ENCODE measurements around the gene GPR15LG. TPM values are rescaled to one million over a fixed set of nuclear protein-coding genes. Genes with fewer than 3 reads are reported as not detected.

The GPR15LG gene
- total RNA-seq, 1 donor from 2014 or later = 46.5 TPM

DNA sequence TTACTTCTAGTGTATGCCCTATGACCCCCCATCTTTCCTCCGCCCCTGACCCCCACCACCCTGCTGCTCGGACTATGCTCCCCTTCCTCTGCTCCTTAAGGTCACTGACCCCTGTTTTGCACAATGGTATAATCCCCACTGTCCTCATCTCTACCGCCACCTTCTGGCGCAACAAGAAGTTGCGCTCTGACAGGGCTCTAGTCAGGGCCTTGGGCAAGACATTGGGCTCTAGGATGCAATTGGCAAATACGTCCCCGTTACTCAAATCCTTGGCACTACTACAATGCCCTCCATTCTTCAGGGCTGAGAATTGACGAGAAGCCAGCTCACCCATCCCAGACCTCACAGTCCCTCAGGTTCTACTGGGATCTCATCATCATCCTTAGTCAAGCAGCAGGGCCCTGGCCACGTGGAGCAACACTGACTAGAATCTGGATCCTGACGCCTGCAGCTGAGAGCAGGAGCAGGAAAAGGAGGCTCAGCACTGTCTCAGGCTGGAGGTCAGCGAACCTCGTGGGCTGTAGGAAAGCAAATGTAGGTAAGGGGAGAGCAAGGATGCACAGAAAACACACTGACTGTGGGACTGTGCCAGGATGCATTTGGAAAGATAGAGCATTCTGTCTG, 41.1 kb downstream of the GPR15LG start:
- DNase-seq (ENCODE audit: low read depth) = peak; percentile 7

DNA sequence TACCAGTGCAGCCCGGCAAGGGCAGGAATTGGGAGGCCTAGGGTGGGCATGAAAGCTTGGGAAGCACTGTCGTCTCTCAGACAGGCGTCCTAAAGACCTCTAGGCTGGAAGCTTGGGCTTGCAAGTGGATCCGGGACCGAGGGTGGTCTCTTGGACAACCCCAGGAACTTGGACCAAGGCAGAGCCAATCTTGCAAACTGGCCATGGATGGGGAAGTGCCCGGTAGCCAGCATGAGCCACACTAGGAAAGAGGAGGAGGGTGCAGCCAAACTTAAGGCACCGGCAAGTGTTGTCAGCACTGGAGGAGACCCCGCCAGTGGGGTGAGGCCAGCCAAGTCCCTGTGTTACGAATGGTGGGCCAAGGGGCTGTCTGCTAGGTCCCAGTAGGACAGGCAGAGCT, 43.2 kb downstream of the GPR15LG start:
- DNase-seq (ENCODE audit: low read depth) = no peak

DNA sequence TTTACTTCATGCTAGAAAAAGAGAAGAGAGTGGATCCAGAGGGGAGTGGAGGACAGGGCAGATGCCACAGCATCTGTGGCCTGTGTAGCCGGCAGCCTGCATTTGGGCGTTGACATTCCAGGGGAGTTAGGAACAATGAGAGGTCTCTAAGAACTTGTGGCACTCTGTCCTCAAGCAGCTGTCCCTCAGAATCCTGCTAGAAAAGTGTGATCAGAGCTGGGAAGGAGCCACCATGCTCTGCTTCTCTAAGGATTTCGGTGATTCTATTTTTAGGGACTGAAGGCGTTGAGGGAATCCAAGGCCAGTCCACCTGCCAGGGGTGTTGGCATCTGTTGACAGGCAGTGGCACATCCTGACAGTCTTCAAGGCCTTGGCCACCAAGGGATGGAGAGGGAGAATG, 44.1 kb downstream of the GPR15LG start:
- DNase-seq (ENCODE audit: low read depth) = no peak

DNA sequence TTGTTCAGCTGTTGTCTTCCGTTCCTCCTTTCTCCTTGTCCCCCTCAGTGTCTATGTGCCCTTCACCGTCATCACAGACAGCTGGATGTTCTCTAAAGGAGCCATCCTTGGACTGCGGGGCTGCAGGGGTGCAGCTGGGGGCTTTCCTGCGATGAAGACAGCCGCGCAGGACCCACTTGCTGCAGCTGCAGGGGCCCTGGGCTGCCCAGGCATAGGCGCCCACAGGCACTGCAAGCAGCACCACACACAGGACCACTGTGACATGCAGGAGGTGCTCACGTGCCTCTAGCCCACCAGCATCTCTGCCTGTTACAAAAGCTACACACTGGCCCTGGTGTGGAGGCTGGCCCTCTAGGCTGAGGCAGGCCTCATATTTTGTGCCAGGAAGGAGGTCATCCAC, 48.3 kb downstream of the GPR15LG start:
- DNase-seq (ENCODE audit: low read depth) = no peak

DNA sequence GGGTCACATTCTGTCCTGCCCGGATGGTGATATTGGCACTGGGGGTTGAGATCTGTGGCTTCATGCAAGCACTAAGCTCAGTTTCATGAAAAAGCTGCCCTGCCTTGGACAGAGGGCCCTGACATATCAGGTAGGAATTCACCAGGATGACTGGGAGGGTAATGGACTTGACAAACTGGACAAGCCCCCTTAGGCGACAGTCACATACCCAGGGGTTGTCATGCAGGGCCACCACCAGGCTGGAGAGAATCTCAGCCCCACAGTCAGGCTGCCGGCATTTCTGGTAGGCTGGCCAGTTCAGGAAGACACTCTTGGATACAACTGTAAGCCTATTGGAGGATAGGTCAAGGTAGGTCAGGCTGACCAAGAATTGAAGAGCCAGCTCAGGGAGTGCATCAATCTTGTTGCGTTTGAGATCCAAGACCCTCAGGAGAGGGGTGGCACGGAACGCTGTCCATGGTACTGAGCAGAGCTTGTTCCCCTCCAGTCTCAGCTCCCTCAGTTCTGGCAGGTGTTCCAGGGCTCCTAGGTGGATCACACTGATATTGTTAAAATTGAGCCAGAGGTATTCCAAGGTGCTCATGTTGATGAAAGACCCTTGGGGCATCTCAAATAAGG, 50.9 kb downstream of the GPR15LG start:
- DNase-seq (ENCODE audit: low read depth) = peak; percentile 1

DNA sequence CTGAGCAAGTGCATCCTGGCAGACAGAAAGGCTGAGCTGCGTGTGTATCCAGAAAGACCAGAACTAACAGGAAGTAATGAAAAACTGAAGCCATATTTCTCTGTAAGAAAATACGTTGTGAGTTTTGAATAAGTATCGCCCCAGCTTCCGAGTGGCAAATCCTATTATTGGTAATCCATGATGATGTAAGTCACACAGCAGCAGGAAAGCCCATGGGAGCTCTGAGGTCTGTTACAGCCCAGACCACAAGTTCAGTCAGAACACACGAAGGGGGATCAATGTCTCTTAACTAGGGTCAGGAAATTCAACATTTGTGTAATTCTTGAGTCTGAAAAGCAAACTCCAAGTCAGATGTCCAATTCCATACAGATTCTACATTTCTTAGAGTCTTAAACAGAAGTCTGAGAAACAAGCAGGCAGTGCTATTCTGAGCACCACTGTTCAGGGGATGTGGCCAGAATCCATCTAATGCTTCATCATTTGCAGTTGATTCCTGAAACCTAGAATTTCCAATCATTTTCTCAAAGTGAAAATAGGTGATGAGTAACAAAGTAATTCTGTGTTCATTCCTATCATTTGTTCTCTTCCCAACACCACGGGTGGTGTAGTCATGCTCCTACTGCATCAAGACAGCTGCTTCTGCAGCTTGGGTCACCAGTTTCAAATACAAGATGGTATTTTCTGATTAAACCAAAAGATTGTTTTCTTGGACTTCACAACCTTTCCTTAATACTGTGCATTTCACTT, 52.0 kb downstream of the GPR15LG start, which contains the start of gene LRIT2:
LRIT2 (minus strand) TSS at position 118 of the 747 bp plus-strand sequence; CDS start at position 94, 24 bp downstream.
- no peak for DNase-seq (ENCODE audit: low read depth)

DNA sequence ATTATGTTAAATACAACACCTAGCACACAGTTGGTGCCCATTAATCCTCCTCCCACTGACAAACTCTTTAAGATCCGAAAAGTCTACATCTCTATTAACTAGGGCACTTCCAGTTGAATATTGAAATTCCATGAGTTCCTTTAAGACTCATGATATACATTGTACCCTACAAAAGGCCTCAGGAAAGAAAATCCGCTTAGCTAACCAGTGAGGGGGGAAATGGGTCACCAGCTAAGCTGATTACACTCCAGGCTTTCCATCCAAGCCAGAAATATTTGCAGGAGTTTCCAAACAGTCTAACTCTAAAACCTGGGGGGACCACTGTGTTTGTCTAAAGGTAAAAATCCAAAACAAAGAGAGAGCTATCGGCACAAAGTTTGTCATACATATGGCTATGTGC, 53.0 kb downstream of the GPR15LG start:
- no peak for DNase-seq (ENCODE audit: low read depth)

DNA sequence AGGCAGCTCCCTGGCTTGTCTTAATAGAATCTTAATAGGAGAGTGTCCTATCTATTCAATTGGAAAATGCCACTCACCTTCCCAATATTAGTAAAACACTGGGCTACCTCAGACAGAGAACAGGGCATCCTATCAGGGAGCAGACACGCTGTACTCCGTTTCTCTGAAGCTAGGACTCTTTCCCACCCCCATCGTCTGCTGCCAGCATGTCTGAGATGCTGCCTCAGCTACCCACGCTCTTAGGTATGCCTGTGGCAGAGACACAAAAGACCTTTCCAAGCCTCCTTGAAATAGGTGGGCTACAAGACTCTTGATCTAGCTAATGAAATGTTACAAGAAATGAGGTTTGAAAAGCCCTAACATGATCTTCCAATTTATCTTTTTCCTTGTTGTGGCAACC, 54.2 kb downstream of the GPR15LG start:
- DNase-seq (ENCODE audit: low read depth) = no peak

DNA sequence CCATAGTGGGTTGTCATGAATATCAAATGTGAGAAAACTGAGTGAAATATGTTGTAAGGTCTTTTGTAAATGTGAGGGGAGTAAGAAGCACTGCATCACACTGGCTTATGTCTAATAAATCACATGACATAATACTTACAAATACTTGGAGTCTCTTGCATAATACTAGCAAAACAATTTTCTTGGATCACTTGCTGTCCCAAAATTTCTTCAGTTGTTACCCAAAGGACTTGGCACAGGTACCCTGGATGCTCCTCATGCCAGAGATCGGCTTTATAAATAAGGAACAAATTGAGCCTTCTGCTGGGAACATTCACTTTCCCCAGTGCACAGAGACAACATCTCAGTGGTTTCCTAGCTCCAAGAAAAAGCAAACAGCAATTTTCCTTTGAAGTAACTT, 56.8 kb downstream of the GPR15LG start:
- DNase-seq (ENCODE audit: low read depth) = no peak

DNA sequence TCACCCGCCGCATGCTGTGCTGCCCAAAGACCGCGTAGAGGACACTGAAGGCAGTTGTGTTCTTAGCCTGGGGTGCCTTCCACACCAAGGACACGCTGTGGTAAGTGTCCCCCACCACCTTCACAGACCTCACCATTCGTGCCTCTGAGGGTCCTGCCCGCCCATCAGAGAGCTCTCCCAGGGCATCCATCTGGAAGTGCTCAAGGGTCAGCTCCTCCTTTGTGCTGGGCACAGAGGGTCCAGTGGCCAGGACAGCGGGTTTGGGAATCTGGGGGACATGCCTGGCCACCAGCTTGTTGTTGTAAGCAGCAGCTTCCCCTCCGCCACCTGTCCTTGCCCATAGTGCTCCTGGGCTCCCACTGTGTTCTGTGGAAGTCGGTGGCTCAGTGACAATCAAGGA, 58.8 kb downstream of the GPR15LG start:
- no peak for DNase-seq (ENCODE audit: low read depth)

DNA sequence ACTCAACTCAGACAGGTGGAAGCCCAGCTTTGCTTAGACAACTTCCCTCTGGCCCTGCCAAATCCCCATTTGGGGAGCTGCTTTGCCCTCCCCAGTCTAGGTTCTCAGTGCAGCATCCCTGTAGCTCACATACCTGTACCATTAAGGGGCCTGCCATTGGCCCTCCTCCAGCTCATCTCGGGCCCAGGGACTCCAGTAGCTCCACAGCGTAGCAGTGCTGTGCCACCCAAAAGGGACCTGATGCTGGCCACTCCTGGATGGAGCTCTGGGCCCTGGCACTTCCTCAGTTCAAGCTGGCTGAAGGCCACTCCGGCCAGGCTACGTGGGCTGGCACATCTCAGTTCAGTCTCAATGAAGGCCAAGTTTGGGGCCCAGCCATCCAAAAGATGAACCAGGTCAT, 60.3 kb downstream of the GPR15LG start:
- no peak for DNase-seq (ENCODE audit: low read depth)

DNA sequence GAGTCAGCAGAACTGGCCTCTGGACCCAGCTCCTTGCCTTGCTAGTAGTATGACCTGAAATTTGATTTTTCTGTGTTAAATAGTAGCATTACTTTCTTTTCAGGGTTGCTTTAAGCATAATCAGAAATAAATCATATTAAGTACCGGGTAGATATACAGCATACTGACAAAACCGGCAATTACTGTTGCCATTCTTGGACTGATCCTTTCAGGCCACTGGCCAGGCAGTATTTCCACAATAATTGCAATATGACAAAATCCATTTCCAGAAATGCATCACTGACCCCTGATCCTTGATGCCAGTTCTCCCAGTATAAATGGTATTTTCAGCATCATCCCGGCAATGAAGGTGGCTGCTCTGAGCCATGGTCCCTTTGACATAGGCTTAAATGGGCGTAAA, 60.9 kb downstream of the GPR15LG start:
- no peak for DNase-seq (ENCODE audit: low read depth)

Other genes with a start within 250 kb of the GPR15LG start
- 215 and 338 TPM in 2 replicates for gene GHITM, start 34.3 kb upstream of the GPR15LG start, total RNA-seq
- gene CDHR1, start 20.7 kb downstream of the GPR15LG start, total RNA-seq = 12.5 and 108 TPM in 2 replicates
- not detected in 2 replicates for gene LRIT2, start 51.7 kb downstream of the GPR15LG start, total RNA-seq
- not detected in 2 replicates for gene LRIT1, start 67.7 kb downstream of the GPR15LG start, total RNA-seq
- not detected in 2 replicates for gene RGR, start 71.3 kb downstream of the GPR15LG start, total RNA-seq
- 31.8 and 45.5 TPM in 2 replicates for gene CCSER2, start 154.8 kb downstream of the GPR15LG start, total RNA-seq